Skeletal muscle cell (primary cell): Measurements from ENCODE around the gene BMERB1.
"Not testable (repeated sequence)": the region's sequence is repeated elsewhere in the genome, so short reads cannot be mapped to it uniquely, and the experiment has no call there.

Experiments
- DNase-seq: peaks from one replicate; pipeline ENCODE4 v3.0.0-alpha.2; 2010; ENCODE audit warnings: low read depth
- H3K4me3 ChIP-seq: 2 replicates; pipeline ENCODE4 v1.5.1; 2011; ENCODE audit warnings: low read depth, mild to moderate bottlenecking, control low read depth, low read length, moderate library complexity

Gene BMERB1

DNA sequence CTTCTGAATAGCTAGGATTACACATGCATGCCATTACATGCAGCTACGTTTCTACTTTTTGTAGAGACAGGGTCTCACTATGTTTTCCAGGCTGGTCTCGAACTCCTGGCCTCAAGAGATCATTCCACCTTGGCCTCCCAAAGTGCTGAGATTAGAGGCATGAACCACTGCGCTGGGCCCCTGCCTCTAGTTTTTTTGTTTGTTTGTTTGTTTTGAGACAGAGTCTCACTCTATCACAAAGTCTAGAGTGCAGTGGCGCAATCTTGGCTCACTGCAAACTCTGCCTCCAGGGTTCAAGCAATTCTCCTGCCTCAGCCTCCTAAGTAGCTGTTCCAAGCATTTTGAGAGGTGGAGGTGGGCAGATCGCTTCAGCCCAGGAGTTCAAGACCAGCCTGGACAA, 12.7 kb upstream of the BMERB1 start:
- DNase-seq, H3K4me3 ChIP-seq: not testable (repeated sequence)

DNA sequence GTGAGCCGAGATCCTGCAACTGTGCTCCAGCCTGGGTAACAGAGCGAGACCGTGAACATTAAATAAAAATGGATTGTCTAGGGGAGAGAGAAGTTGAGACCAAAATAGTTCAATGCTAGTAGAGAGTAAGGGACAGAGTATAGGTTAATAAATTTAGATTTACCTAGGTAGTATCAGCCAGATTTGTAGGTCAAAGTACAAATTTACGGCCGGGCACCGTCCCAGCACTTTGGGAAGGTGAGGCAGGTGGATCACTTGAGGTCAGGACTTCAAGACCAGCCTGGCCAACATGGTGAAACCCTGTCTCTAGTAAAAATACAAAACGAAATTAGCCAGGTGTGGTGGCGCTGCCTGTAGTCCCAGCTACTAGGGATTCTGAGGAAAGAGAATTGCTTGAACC, 12.2 kb upstream of the BMERB1 start:
- DNase-seq, result no peak
- H3K4me3 ChIP-seq, result no peak overlapping the region

- no peak overlapping the region for H3K4me3 ChIP-seq
- no peak for DNase-seq
Observed at GRCh38 chr16:15425861-15426260, 8.5 kb upstream of the BMERB1 start.

GRCh38 chr16:15426796-15427195, 7.6 kb upstream of the BMERB1 start:
- no peak overlapping the region for H3K4me3 ChIP-seq
- DNase-seq, result no peak

GRCh38 chr16:15427648-15428239, 6.6 kb upstream of the BMERB1 start:
- no peak overlapping the region for H3K4me3 ChIP-seq
- DNase-seq, result peak; percentile 51

DNA sequence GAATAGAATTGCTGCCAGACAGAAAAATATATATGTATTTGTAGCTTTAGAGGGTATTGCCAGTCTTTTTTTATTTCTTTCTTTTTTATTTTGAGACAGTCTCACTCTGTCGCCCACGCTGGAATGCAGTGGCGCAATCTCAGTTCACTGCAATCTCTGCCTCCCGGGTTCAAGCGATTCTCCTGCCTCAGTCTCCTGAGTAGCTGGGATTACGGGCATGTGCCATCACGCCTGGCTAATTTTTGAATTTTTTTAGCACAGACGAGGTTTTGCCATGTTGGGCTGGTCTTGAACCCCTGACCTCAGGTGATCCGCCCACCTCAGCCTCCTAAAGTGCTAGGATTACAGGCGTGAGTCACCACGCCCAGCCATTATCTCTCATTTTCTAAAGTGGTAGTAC, 3.5 kb upstream of the BMERB1 start:
- H3K4me3 ChIP-seq, DNase-seq: not testable (repeated sequence)

- peak overlapping the region; percentile 93 for H3K4me3 ChIP-seq
- DNase-seq, result no peak
Observed at GRCh38 chr16:15434079-15434424, 336 bp upstream of the BMERB1 start.

- no peak for DNase-seq
- H3K4me3 ChIP-seq, result peak overlapping the region; percentile 93
Observed at GRCh38 chr16:15435216-15435864, 952 bp downstream of the BMERB1 start.

GRCh38 chr16:15439102-15439501, 4.7 kb downstream of the BMERB1 start:
- no peak for DNase-seq
- no peak overlapping the region for H3K4me3 ChIP-seq

GRCh38 chr16:15439521-15439920, 5.1 kb downstream of the BMERB1 start:
- DNase-seq, result no peak
- H3K4me3 ChIP-seq, result no peak overlapping the region

DNA sequence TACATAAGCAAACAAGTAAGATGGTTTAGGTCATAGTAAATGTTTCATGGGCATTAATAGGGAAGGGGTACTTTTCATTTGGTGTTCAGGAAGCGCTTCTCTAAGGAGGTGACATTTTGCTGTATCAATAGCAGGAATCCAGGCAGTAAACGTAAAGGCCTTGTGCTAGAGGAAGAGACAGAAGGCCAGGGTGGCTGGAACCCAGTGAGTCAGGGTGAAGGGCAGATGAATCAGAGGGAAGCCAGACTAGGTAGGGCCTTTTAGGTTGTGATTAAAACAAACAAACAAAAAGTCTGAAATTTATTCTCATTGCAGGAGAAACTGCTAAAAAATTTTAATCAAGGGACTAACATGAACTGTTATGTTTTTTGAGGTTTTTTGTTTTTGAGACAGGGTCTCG, 6.5 kb downstream of the BMERB1 start:
- no peak overlapping the region for H3K4me3 ChIP-seq
- DNase-seq, result peak; percentile 47

DNA sequence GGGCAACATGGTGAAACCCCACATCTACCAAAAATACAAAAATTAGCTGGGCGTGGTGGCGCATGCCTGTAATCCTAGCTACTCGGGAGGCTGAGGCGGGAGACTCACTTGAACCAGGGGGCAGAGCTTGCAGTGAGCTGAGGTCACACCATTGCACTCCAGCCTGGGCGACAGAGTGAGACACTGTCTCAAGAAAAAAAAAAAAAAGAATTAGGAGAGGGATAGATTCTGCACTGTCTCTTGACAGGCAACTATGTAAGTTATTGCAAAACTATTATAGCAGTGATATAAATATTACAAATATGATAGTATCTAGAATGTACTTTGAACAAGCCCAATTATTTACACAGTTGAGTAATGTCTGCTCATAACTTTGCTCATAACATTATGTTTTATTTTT, 7.8 kb downstream of the BMERB1 start:
- not testable (repeated sequence) for DNase-seq, H3K4me3 ChIP-seq

- H3K4me3 ChIP-seq, result no peak overlapping the region
- no peak for DNase-seq
Observed at GRCh38 chr16:15443753-15444152, 9.4 kb downstream of the BMERB1 start.

DNA sequence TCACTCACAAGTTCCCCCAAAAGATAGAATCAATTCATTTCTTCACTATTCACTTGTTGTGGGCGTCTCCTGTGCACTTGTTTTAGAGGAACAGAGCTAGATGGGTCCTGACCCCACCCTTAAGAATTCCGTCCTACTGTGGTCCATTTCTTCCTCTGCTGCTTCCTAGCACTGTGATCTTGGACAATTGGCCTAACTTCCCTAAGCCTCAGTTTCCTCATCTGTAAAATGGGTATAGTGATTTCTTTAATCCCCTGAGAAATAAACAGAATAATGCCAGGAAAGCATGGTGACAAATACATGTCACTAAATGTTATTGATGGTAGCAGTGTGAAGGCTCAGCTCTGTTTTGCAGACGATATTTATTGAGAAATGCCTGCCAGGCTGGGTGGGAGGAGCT, 9.9 kb downstream of the BMERB1 start:
- DNase-seq, result no peak
- H3K4me3 ChIP-seq, result no peak overlapping the region

GRCh38 chr16:15445450-15445849, 11.1 kb downstream of the BMERB1 start:
- no peak for DNase-seq
- H3K4me3 ChIP-seq, result no peak overlapping the region

- H3K4me3 ChIP-seq, result no peak overlapping the region
- no peak for DNase-seq
Observed at GRCh38 chr16:15446901-15447300, 12.5 kb downstream of the BMERB1 start.

- DNase-seq, result no peak
- no peak overlapping the region for H3K4me3 ChIP-seq
Observed at GRCh38 chr16:15450624-15451023, 16.2 kb downstream of the BMERB1 start.

GRCh38 chr16:15451098-15451731, 16.8 kb downstream of the BMERB1 start:
- H3K4me3 ChIP-seq, result no peak overlapping the region
- DNase-seq, result no peak

- DNase-seq, result no peak
Observed at GRCh38 chr16:15452246-15452855, 18.0 kb downstream of the BMERB1 start.

GRCh38 chr16:15453296-15453695, 18.9 kb downstream of the BMERB1 start:
- H3K4me3 ChIP-seq, DNase-seq: not testable (repeated sequence)

More at GRCh38 chr16:15452246-15452855, 18.0 kb downstream of the BMERB1 start:
- H3K4me3 ChIP-seq, result no peak overlapping the region

GRCh38 chr16:15454933-15455332, 20.5 kb downstream of the BMERB1 start:
- not testable (repeated sequence) for H3K4me3 ChIP-seq, DNase-seq
